Bronchial epithelial cell (primary cell): ENCODE measurements around the gene RAB32. TPM values are rescaled to one million over a fixed set of nuclear protein-coding genes. Genes with fewer than 3 reads are reported as not detected.

ENCODE experiments used
- DNase-seq: peaks from one replicate; pipeline ENCODE4 v3.0.0-alpha.2; 2010; ENCODE audit warnings: low read depth
- FAIRE-seq: peaks from 2 replicates; lab custom pipeline; 2011; peaks lifted over from hg19 to GRCh38; lab: Jason Lieb, UNC
- H3K27me3 ChIP-seq: 2 replicates; pipeline ENCODE4 v1.5.1; 2011; ENCODE audit warnings: low read length; ENCODE audit not compliant: control insufficient read depth, insufficient read depth
- H3K36me3 ChIP-seq: 2 replicates; pipeline ENCODE4 v1.5.1; 2011; ENCODE audit warnings: low read length; ENCODE audit not compliant: control insufficient read depth, insufficient read depth
- H3K4me3 ChIP-seq: 2 replicates; pipeline ENCODE4 v1.5.1; 2011; ENCODE audit warnings: mild to moderate bottlenecking, low read depth, low read length, control low read depth
- total RNA-seq: library from RNA; depleted of rRNA; stranded (reverse); fragments of >200 nt; gene quantifications from 2 replicates; pipeline ENCODE4 v1.2.1, GENCODE V29; 2014
- TF ChIP-seq, protein P1 (sequence below): IDR thresholded peaks from 2 replicates; pipeline ENCODE4 v1.5.1; 2011; ENCODE audit warnings: mild to moderate bottlenecking, moderate library complexity, low read length, control low read depth, inconsistent platforms; ENCODE audit not compliant: insufficient read depth, severe bottlenecking

RAB32 gene
- total RNA-seq, 1 donor from 2014 or later: 230 TPM

DNA sequence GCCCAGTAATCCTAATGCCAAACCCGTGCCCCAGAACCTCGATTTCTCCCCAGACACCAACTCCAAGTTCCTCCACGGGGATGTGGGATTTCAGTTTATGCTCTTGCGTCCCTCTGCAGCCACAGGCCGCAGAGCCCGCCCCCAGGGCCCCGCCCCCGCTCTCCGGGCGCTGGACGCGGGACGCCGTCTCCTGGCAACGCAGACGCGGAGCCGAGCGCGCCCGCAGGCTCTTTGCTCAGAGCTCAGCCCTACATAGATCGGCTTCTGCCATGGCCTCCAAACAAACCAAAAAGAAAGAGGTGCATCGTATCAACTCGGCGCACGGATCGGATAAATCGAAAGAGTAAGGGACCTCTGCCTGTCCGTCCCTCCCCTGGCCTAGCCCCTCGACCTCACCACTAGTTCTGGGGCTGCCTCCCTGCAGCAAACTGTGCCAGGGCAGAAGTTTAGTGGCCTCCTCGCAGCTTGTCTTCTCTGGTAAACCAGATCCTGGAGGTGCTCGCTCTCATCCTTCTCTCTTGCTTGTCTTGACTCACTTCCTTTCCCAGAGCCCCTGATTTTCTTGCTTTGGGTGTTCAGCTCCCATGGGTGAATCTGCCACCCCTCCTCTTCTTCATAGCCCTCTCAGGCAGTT, 55.3 kb downstream of the RAB32 start, which contains the start of gene ADGB:
Gene ADGB, plus strand, starts transcription at position 201 of the 634 bp plus-strand sequence. Its CDS starts 69 bp downstream, at position 270.
- peak within 1 kb of the TSS; percentile 17 for H3K4me3 ChIP-seq
- H3K27me3 ChIP-seq: no peaks in the 10 kb centered on the region

DNA sequence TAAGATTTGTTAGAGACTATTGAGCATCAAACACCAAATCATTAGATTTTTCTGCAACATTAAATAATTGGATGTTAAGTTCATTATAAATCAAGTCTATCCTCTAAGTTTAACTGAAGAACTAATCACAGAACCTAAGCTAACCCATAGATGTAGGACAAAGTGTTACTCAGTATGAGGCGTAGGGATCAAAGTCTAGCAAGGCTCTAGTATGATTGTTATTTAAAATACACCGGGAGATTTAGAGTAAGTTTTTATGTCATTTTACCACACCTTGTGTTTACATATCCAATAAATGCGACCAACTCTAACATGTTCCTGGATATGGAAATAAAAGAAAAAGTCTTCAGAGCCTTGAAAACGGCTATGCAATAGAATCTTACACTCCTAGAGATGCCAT, 57.7 kb downstream of the RAB32 start:
- Histone ChIP-seq H3K27me3 (no peaks in the 10 kb centered on the region), H3K4me3 (no peak overlapping the region), H3K36me3 (no peaks in the 10 kb centered on the region)
- DNase-seq (no peak), FAIRE-seq (no peak)
- TF ChIP-seq, protein P1, sequence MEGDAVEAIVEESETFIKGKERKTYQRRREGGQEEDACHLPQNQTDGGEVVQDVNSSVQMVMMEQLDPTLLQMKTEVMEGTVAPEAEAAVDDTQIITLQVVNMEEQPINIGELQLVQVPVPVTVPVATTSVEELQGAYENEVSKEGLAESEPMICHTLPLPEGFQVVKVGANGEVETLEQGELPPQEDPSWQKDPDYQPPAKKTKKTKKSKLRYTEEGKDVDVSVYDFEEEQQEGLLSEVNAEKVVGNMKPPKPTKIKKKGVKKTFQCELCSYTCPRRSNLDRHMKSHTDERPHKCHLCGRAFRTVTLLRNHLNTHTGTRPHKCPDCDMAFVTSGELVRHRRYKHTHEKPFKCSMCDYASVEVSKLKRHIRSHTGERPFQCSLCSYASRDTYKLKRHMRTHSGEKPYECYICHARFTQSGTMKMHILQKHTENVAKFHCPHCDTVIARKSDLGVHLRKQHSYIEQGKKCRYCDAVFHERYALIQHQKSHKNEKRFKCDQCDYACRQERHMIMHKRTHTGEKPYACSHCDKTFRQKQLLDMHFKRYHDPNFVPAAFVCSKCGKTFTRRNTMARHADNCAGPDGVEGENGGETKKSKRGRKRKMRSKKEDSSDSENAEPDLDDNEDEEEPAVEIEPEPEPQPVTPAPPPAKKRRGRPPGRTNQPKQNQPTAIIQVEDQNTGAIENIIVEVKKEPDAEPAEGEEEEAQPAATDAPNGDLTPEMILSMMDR: no peak

More for the DNA sequence above, 55.3 kb downstream of the RAB32 start, which contains the start of gene ADGB:
- no peaks in the 10 kb centered on the region for H3K36me3 ChIP-seq
- FAIRE-seq: no peak
- TF ChIP-seq, protein P1: no peak
- DNase-seq: peak; percentile 44

- no peaks in the 10 kb centered on the region for H3K36me3 ChIP-seq
- TF ChIP-seq, protein P1: no peak
- H3K27me3 ChIP-seq: no peaks in the 10 kb centered on the region
- no peak for DNase-seq
- no peak overlapping the region for H3K4me3 ChIP-seq
- FAIRE-seq: no peak
Measured at GRCh38 chr6:146602526-146602925, 58.9 kb downstream of the RAB32 start.

Other genes with a start within 250 kb of the RAB32 start
- gene ADGB, start 55.1 kb downstream of the RAB32 start, total RNA-seq: not detected in 2 replicates